ENCODE measurements around the gene LRRC56. TPM values are rescaled to one million over a fixed set of nuclear protein-coding genes. Genes with fewer than 3 reads are reported as not detected.
A peak's percentile ranks its signal among the peaks of the same experiment; 100 is the strongest.

LRRC56 gene
- total RNA-seq, 4 donors from 2014 or later, result 1.5 to 2.7 (median 1.8) TPM

GRCh38 chr11:534396-535209 is 2.7 kb upstream of the LRRC56 start:
- H3K4me3 ChIP-seq (ENCODE audit: low read depth, poor library complexity, severe bottlenecking), result peak overlapping the region; percentile 43
- TF ChIP-seq, protein P1, sequence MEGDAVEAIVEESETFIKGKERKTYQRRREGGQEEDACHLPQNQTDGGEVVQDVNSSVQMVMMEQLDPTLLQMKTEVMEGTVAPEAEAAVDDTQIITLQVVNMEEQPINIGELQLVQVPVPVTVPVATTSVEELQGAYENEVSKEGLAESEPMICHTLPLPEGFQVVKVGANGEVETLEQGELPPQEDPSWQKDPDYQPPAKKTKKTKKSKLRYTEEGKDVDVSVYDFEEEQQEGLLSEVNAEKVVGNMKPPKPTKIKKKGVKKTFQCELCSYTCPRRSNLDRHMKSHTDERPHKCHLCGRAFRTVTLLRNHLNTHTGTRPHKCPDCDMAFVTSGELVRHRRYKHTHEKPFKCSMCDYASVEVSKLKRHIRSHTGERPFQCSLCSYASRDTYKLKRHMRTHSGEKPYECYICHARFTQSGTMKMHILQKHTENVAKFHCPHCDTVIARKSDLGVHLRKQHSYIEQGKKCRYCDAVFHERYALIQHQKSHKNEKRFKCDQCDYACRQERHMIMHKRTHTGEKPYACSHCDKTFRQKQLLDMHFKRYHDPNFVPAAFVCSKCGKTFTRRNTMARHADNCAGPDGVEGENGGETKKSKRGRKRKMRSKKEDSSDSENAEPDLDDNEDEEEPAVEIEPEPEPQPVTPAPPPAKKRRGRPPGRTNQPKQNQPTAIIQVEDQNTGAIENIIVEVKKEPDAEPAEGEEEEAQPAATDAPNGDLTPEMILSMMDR (IDR thresholded peaks at IDR 0.05), result no peak
- no peak for TF ChIP-seq POLR2A (IDR thresholded peaks at IDR 0.05)
- DNase-seq (ENCODE audit: low spot score in 2 of 2), result peak; percentile 82 to 95
- intact Hi-C loops (cut with DNase I; ENCODE audit: low total_unique reads), result no loop called here
- WGBS, 2 donors, result 6 to 10% methylated on average over 42 to 47 of the region's 66 CpGs

DNA sequence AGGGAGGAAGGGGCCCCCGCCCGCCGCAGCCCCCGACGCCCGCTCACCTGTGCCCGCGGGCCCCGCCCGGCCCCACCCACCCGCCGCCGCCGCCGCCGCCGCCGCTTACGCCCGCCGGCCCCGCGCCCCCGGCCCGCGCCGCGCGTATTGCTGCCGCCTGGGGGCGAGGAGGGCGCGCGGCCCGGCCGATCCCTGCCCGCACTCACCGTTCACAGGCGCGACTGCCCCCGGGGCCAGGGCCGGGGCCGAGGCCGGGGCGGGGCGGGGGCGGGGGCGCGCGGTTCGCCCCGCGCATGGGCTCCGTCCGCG is 2.2 kb upstream of the LRRC56 start:
- DNase-seq (ENCODE audit: low spot score in 2 of 2), result no peak
- TF ChIP-seq, protein P1 (IDR thresholded peaks at IDR 0.05), result no peak
- TF ChIP-seq POLR2A (IDR thresholded peaks at IDR 0.05), result no peak
- H3K4me3 ChIP-seq (ENCODE audit: low read depth, poor library complexity, severe bottlenecking), result peak overlapping the region; percentile 43
- 7% methylated on average over 6 of the region's 56 CpGs; no CpG with 5 or more reads in 1 of the 2 donors for WGBS, 2 donors
- intact Hi-C loops (cut with DNase I; ENCODE audit: low total_unique reads), result no loop called here

DNA sequence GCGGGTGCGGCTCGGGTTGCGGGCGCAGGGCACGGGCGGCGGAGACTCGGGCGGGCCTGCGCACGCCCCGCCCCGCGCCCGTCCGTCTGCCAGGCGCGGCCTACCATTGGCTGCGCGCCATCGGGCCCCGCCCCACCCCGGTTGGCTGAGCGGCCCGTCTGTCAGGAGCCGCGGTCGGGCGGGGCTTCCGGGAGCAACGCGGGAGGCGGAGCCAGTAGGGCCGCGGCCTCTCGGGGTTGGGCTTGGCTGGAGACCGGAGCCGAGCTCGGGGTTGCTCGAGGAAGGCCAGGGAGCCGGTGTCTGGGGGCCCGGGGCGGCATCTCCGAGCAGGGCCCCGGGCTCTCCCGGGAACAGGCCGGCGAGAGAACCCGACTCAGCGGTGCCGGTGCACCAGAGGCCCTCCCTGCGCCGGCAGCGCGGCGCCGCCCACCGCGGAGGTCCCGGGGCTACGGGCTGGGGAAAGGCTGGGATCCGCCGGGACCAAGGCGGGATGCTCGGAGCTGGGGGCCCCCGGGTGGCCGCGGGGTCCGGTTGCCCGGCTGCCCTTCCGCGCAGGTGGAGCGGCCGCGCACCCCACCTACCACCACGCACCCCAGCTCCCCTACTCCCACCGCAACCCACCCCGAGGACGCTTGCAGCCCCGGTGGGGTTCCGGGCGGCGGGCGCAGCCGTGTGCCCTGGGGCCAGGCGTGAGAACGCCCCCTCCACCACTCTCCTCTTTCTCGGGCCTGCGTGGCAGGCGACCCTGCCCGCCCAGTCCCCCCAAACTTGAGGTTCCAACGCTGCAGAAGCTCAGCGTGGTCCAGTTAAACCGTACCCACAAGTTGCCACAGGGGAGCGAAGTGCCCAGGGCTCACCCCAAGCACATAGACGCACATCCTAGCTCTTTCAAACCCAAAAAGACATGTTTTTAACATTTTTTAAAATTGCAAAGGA is 1.5 kb upstream of the LRRC56 start, which contains the start of gene HRAS:
TSS of gene HRAS (minus strand) at position 58 of the 936 bp plus-strand sequence.
- WGBS, 2 donors, result 3 to 4% methylated on average over 27 to 58 of the region's 97 CpGs
- intact Hi-C loops (cut with DNase I; ENCODE audit: low total_unique reads), result no loop called here
- peak; percentile 91 to 99 for DNase-seq (ENCODE audit: low spot score in 2 of 2)
- TF ChIP-seq, protein P1 (IDR thresholded peaks at IDR 0.05), result no peak
- no peak for TF ChIP-seq POLR2A (IDR thresholded peaks at IDR 0.05)
- H3K4me3 ChIP-seq (ENCODE audit: low read depth, poor library complexity, severe bottlenecking), result peak within 1 kb of the TSS; percentile 43

- TF ChIP-seq POLR2A (IDR thresholded peaks at IDR 0.05), result no peak
- TF ChIP-seq, protein P1 (IDR thresholded peaks at IDR 0.05), result no peak
- intact Hi-C loops (cut with DNase I; ENCODE audit: low total_unique reads), result no loop called here
- H3K4me3 ChIP-seq (ENCODE audit: low read depth, poor library complexity, severe bottlenecking), result no peak overlapping the region
- DNase-seq (ENCODE audit: low spot score in 2 of 2), result peak in 1 of 2 donors; percentile 86
- 35 to 87% methylated on average over 9 to 19 of the region's 19 CpGs for WGBS, 2 donors
Measured at GRCh38 chr11:537622-538430, 499 bp downstream of the LRRC56 start.

DNA sequence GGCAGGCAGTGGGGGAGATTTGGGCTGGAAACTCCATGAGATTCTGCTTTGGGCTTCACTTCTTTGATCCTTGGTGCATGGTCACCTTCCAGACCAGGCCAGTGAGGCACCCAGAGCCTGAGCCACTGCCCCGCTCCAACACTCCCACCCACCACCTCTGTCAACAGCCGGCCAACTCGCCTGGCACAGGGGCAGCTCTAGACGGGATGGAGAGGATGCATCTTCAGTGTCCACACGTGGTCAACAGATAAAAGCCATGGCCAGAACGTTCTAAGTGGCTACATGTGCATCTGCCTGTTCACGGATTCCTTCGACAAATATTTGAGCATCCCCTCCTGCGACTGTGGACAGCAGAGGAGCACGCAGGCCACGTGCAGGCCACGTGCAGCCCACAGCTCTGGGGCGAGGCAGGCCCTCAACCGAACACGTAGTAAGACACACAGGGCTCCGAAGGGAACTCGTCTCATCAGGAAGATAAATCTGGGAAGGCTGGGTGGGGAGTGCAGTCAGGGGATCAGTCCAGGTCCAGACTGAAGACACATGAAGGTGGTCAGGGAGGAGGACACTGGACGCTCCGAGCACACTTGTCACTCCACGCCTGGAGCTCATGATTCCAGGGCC is 1.2 kb downstream of the LRRC56 start:
- WGBS, 2 donors, result 93 to 94% methylated on average over 20 of the region's 20 CpGs

More for the DNA sequence above, 1.2 kb downstream of the LRRC56 start:
- intact Hi-C loops (cut with DNase I; ENCODE audit: low total_unique reads), result no loop called here
- DNase-seq (ENCODE audit: low spot score in 2 of 2), result peak in 1 of 2 donors; percentile 82
- no peak overlapping the region for H3K4me3 ChIP-seq (ENCODE audit: low read depth, poor library complexity, severe bottlenecking)
- TF ChIP-seq, protein P1 (IDR thresholded peaks at IDR 0.05), result no peak
- no peak for TF ChIP-seq POLR2A (IDR thresholded peaks at IDR 0.05)

Data from lower leg skin (tissue), 4 donors.